Activated CD8-positive, alpha-beta memory T cell treated with anti-CD3 and anti-CD28 coated beads for 48 hours (primary cell): ENCODE results near the gene RPS15.
A peak's percentile ranks its signal among the peaks of the same experiment; 100 is the strongest.
"Not testable (repeated sequence)": the region's sequence is repeated elsewhere in the genome, so short reads cannot be mapped to it uniquely, and the experiment has no call there.

Experiments
- DNase-seq, 3 experiments: peaks; one replicate each; pipeline ENCODE4 v3.0.0-alpha.2; 2020; ENCODE audit warnings: low read depth in 2 of 3, low spot score in 2 of 3

The RPS15 gene

DNA sequence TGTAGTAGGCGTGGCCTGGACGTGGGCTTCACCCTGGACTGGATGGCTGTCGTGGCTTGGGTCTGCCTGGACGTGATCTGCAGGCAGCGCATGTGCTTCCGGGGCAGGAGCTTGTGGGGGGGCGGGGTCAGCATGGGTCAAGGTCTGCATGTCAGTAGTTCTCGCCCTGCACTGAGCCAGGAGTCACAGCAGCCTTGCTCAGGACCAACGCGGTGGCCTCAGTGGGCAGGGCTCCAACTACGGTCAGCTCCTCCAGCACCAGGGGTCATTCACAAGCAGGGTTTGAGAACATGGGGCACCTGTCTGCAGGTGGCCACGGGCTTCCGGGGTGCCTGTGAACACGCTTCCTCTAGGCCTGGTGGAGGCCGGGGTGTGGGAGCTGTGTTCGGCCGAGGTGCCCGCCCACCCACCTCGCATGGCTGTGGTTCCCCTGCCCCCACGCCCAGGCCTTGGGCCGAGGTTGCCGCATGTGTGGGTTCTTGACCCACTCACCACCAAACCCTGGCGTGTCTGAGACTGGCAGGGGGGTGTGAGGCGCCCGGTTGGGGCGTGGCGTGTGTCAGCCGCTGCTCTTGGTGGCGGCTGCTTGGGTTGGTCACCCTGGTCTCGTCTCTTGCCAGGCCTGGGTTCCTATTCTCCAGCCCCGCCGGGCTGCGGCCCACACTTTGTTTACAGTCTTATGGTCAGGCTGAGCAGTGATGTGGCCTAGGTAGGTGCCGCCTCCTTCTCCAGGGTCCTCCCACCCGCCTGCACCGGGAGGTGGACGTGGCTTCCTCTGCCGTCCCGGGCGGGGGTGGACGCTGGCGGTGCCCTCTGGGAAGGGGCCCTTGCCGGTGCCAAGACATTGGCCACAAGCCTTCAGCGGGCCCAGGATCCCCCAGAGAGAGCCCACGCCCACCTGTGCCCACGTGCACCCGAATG, 4.8 kb upstream of the RPS15 start:
- DNase-seq: no peak

DNA sequence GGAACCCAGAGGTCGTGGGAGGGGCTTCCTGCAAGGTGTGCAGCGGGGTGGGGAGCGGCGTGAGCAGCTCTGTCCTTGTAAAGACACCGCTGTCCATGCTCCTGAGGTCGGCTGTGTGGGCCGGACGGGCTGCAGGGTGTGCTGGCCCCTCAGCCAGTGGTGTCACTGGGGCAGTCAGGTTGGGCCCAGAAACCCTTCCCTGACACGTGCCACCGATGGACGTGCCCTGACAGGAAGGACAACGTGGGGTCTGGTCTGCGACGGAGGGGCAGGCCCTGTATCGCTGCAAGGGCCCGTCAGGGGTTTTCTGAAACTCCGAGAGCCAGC, 4.2 kb upstream of the RPS15 start:
- DNase-seq: no peak

DNA sequence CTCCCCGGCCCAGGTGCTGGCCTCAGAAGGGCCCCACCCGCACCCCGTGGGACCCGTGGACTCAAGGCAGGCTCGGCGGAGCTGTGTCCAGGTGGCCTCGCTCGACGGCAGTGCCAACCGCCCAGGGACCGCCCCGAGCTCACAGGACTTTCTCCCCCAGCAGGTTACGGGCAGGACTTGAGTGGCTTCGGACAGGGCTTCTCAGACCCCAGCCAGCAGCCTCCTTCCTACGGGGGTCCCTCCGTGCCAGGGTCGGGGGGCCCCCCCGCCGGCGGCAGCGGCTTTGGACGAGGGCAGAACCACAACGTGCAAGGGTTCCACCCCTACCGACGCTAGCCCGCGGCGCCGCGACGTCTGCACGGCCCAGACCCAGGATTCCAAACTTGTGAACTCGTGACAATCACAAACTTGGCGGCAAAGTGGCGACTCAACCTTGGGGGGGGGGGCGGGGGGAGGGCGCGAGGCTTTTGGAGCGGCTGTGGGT, 3.6 kb upstream of the RPS15 start:
- no peak for DNase-seq

DNA sequence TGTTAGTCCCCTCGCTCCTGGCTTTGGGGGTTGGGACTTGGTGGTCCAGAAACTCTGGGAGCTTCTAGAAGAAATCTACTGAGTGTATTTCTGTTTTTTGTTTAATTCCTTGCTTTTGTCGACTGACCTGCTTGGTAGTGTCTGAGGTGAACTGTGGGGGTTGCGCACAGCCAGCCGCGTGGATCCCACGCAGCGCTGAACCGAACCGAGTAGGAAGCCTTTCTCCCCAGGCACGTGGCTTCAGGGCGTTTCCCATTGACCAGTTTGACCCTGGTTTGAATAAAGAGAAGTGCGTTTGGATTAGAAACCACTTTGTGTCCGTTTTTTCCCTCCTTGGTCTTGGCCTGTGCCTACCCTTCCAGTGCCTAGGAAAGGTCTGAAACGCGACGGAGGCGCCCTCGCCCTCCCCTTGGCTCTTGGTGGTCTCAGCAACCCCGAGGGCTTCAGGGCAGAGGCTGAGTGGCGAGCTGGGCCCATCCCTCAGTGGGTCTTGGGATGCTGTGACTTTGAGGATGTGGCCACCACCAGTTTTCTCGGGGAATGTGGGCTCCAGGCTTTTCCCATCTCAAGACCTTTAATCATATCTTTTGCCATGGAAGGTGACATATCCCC, 2.7 kb upstream of the RPS15 start:
- DNase-seq: no peak

- no peak for DNase-seq
Measured at GRCh38 chr19:1437609-1438008, 587 bp upstream of the RPS15 start.

DNA sequence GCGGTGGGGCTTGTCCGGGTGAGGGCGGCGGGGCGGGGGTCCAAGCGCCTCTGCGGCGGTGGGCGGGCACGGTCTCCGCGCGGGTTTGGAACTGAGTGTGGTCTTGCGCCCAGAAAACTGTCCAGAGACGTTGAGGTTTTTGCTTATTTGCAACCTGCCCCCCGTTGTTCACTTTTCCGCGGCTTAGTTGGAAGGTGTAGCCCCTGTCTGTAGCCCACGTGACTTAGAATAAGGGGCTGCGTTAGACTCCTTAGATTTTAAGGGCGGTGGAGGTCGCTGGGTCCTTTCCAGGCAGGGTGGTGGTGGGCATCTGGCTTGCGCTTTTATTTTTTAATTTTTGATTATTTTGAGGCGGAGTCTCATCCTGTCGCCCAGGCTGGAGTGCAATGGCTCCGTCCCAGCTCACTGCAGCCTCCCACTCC, 748 bp downstream of the RPS15 start:
- no peak for DNase-seq

GRCh38 chr19:1439525-1440417, 1.6 kb downstream of the RPS15 start:
- DNase-seq: not testable (repeated sequence)

- DNase-seq: no peak
Measured at GRCh38 chr19:1440418-1440801, 2.2 kb downstream of the RPS15 start.

GRCh38 chr19:1441022-1441426, 2.8 kb downstream of the RPS15 start:
- DNase-seq: no peak

DNA sequence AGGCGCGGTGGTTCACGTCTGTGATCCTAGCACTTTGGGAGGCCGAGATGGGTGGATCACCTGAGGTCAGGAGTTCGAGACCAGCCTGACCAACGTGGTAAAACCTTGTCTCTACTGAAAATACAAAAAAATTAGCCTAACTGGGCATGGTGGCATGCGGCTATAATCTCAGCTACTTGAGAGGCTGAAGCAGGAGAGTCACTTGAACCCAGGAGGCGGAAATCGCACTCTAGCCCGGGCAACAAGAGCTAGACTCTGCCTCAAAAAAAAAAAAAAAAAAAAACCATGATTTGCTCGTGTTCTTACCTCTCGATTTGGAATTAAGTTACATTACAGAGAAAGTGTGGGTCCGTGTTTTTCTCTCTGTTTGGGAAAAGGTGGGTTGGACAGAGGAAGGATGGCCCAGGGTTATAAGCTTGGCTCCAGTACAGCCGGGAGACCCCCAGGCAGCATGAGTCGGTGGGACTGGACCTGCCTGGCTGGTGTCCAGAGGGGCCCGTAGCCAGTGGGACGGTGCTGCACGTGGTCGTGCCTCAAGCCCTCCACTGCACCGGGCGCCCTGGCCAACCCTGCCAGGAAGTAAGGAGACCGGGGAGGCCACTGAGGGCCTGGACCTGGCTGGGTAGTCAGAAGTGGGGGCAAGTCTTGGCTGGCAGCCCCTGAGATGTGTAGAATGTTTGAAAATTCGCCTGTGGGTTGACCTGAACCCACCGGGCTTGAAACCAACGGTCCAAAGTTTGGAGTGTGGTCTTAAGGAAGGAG, 3.7 kb downstream of the RPS15 start:
- no peak for DNase-seq

DNA sequence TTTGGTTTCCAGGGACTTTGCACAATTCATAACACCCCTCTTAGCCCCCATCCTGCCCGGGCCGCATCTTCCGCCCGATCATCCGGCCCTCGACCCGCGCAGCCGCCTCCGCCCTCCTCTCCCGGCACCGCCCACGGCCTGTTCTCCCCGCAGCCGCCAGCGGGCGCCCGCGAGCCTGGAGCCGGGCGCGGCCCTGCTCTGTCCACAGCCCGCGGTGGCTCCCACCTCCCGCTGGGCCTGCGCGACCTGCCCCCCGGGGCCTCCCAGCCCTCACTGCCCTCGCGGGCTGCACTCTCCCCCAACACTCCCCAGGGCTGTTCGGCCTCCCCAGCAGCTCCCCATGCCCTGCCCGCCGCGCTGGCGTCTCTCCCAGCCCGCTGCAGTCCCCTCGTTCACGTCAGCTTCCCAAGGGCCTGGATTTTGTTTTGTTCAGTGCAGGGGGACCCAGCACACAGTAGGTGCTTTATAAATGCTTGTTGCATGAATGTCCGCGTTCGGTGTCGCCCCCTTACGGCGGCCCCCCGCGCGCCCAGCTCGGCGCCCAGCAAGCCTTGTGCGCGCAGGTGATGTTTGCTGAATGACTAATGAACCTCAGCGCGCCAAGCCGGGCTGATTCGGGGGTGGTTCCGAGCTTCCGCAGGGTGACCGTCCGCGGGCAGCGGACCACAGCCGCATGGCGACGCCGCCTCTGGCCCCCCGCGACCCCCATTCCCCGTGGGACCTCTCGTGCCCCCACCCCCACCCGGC, 7.2 kb downstream of the RPS15 start:
- DNase-seq: peak; percentile 66 to 79 (median 67)

- no peak for DNase-seq
Measured at GRCh38 chr19:1445932-1446712, 7.9 kb downstream of the RPS15 start.

- DNase-seq: no peak
Measured at GRCh38 chr19:1446713-1447481, 8.7 kb downstream of the RPS15 start.

- DNase-seq: no peak
Measured at GRCh38 chr19:1447504-1447903, 9.3 kb downstream of the RPS15 start.

DNA sequence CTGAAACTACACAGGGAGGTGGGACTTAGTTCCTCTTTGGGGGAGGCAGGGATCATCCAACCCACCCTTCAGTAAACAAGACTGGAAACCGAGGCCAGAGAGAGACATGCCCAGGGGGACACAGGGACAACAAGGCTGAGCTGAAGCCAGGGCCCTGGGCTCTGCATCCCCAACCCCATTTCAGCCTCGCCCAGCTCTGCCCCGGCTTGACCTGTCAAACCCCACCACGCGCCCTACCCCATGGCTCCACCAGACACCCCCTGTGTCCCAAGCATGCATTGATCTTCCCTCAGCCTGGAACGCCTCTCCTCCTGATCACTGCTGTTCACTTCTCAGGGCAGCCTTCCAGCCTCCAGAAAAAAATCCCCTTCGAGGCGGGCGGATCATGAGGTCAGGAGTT, 9.7 kb downstream of the RPS15 start:
- no peak for DNase-seq

- no peak for DNase-seq
Measured at GRCh38 chr19:1449467-1450442, 11.6 kb downstream of the RPS15 start, which contains the start of gene APC2. Gene APC2 (plus strand): TSS chr19:1450121. CDS start chr19:1453002, 2,881 bp downstream.
